Heart left ventricle (tissue), 16 donors: ENCODE measurements around the gene FAM181A. TPM values are rescaled to one million over a fixed set of nuclear protein-coding genes. Genes with fewer than 3 reads are reported as not detected.

Experiments
- ATAC-seq, 4 donors: fragments of 200-7000 bp; cut with Tn5 transposase; one replicate each; pipeline ENCODE4 v1.9.1; 2020 to 2022; ENCODE audit warnings: moderate library complexity in 4 of 4, mild to moderate bottlenecking in 3 of 4, moderate number of reproducible peaks in 1 of 4
- DNase-seq, 5 donors: peaks; one replicate each; pipeline ENCODE4 v3.0.0-alpha.2; 2020
- H3K27ac ChIP-seq, 12 donors: fragments of 200-600 bp; sonication (generic) in 4 of 12; one replicate each; pipeline versions ENCODE4 v1.5.0 to v1.8.0; 2016 to 2022; ENCODE audit warnings: mild to moderate bottlenecking in 2 of 12
- H3K27me3 ChIP-seq, 9 donors: fragments of 200-600 bp; sonication (generic) in 2 of 9; one replicate each; pipeline versions ENCODE4 v1.5.1 to v1.8.0; 2016 to 2022; ENCODE audit warnings: mild to moderate bottlenecking in 3 of 9
- H3K36me3 ChIP-seq, 9 donors: fragments of 200-600 bp; sonication (generic) in 2 of 9; one replicate each; pipeline versions ENCODE4 v1.5.0 to v1.8.0; 2018 to 2022; ENCODE audit warnings: mild to moderate bottlenecking in 2 of 9
- H3K4me1 ChIP-seq, 12 donors: fragments of 200-600 bp; sonication (generic) in 4 of 12; one replicate each; pipeline versions ENCODE4 v1.5.0 to v1.8.0; 2016 to 2022; ENCODE audit warnings: mild to moderate bottlenecking in 3 of 12
- H3K4me3 ChIP-seq, 12 donors: fragments of 200-600 bp; sonication (generic) in 4 of 12; one replicate each; pipeline versions ENCODE4 v1.5.0 to v1.8.0; 2017 to 2022; ENCODE audit warnings: mild to moderate bottlenecking in 9 of 12, moderate library complexity in 4 of 12
- H3K9me3 ChIP-seq, 12 donors: fragments of 200-600 bp; sonication (generic) in 4 of 12; one replicate each; pipeline versions ENCODE4 v1.5.0 to v1.8.0; 2016 to 2022; ENCODE audit warnings: mild to moderate bottlenecking in 1 of 12
- POLR2A ChIP-seq, 2 donors: fragments of 450-650 bp; IDR thresholded peaks; one replicate each; pipeline ENCODE4 v1.6.1; 2017; ENCODE audit warnings: antibody characterized with exemption in 2 of 2, mild to moderate bottlenecking in 2 of 2, moderate library complexity in 2 of 2
- WGBS, 4 donors: extraction: QIAGEN DNeasy Blood & Tissue Kit in 2 of 4; methylation state at CpG; one replicate each; pipeline versions ENCODE4 v1.1.5 to v1.1.7; 2013 to 2018; 5-methylcytosine and 5-hydroxymethylcytosine counted together
- intact Hi-C, 10 donors: fragments of 100-400 bp; cut with DNase I; formaldehyde crosslinking; loops; one replicate each; pipeline versions ENCODE4 v1.11.1 to v1.14.2; 2022
- polyA plus RNA-seq, 2 donors: library from polyadenylated mRNA; stranded (reverse); fragments of 200-250 nt; gene quantifications; one replicate each; pipeline ENCODE4 v1.2.3, GENCODE V29; 2013
- total RNA-seq, 9 donors: library from RNA; depleted of rRNA in 2 of 9; stranded (reverse); fragments of >200 nt in 2 of 9; fragmentation: NEBNext Ultra II Directional in 3 of 9; extraction: Animal tissue kit (Norgen Biotek cat#: 25700) in 3 of 9; gene quantifications; one replicate each; pipeline versions ENCODE4 v1.1.0 to v1.2.4, GENCODE V29; 2016 to 2023
- TF ChIP-seq, protein P1 (sequence below), 12 donors: fragments of 200-600 bp; sonication (generic) in 4 of 12; IDR thresholded peaks; one replicate each; pipeline versions ENCODE4 v1.5.0 to v1.8.0; 2018 to 2022; ENCODE audit warnings: antibody characterized with exemption in 12 of 12, mild to moderate bottlenecking in 5 of 12
- donor health status: ischemic (EF 13 %, LVEDD 7.1; RV severe dilation, severe dysfunction).
- donor health status: healthy with polysubstance abuse.
- donor health status: DM: no; HTN: yes; CAD: no.
- donor health status: DM: no; HTN: no; CAD: no.
- donor health status: ischemic (EF 25% LVEDD 6.9; RV normal size, moderate dysfunction).
- donor health status: ischemic (EF 25% LVEDD 5.7; RV mildly dilated, moderate dysfunction).
- donor health status: healthy.
- donor health status: DM: yes; HTN: yes; CAD: no.
- donor health status: ischemic (EF 35%, LVEDD 5.7; RV mildly dilated, moderate dysfunction).
- donor health status: nonischemic (EF 11% LVEDD 7.7; RV severe dilation, severe dysfunction).
- donor health status: DM: yes; HTN: yes; CAD: no.
- donor health status: PGD.
- donor health status: ischemic (EF 29% LVEDD 5.4; RV normal size, mild dysfunction).
- donor health status: nonischemic (EF 23%, LVEDD 6.1; RV moderate dilation, normal function).

FAM181A gene
- total and polyA plus RNA-seq, 11 donors = not detected

DNA sequence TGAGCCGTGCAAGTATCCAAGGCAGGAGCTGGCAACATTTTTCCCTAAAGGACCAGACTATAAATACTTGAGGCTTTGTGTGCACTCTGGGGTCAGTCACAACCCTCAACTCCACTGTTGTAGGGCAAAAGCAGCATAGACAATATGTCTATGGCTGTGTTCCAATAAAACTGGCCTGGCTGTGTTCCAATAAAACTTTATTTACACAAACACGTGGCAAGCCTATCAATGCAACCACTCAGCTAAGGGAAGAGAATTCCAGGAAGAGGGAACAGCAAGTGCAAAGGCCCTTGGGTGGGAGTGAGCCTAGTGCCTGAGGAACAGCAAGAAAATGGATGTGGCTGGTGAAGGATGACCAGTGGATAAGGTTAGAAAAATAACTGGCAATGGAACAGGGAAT is 11.3 kb upstream of the FAM181A start:
- no peak for TF ChIP-seq POLR2A (IDR thresholded peaks at IDR 0.05)
- H3K36me3 ChIP-seq = no peaks in the 10 kb centered on the region

DNA sequence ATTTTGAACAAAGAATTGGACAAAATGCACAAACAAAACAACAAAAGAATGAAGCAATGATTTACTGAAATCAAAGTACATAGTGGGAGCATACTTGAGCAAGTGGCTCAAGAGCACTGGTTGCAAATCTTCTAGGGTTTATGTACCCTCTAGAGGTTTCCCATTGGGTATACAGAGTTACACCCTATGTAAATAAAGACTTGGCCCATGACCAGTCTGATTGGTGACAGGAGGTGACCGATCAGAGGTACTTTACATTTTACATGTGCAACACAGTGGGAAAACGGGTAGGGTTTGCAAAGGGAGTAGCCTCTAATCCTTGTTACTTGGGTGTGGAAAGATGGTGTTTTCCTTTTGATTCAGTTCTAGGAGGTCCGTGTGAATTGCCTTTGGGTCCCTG is 10.6 kb upstream of the FAM181A start:
- Histone ChIP-seq H3K27me3 (no peaks in the 10 kb centered on the region), H3K27ac (no peak overlapping the region), H3K9me3 (peaks cover 0 to 19% (median 0%) of the 10 kb centered on the region in 12 donors), H3K4me1 (no peaks in the 10 kb centered on the region), H3K4me3 (no peak overlapping the region), H3K36me3 (no peaks in the 10 kb centered on the region)
- ATAC-seq (no peak), DNase-seq (no peak)
- TF ChIP-seq POLR2A (IDR thresholded peaks at IDR 0.05) = no peak
- TF ChIP-seq, protein P1, sequence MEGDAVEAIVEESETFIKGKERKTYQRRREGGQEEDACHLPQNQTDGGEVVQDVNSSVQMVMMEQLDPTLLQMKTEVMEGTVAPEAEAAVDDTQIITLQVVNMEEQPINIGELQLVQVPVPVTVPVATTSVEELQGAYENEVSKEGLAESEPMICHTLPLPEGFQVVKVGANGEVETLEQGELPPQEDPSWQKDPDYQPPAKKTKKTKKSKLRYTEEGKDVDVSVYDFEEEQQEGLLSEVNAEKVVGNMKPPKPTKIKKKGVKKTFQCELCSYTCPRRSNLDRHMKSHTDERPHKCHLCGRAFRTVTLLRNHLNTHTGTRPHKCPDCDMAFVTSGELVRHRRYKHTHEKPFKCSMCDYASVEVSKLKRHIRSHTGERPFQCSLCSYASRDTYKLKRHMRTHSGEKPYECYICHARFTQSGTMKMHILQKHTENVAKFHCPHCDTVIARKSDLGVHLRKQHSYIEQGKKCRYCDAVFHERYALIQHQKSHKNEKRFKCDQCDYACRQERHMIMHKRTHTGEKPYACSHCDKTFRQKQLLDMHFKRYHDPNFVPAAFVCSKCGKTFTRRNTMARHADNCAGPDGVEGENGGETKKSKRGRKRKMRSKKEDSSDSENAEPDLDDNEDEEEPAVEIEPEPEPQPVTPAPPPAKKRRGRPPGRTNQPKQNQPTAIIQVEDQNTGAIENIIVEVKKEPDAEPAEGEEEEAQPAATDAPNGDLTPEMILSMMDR (IDR thresholded peaks at IDR 0.05) = no peak
- intact Hi-C loops = no loop called here
- WGBS, 4 donors = 68 to 80% (median 70%) methylated on average over 3 of the region's 3 CpGs

More for the DNA sequence above, 11.3 kb upstream of the FAM181A start:
- H3K4me1 ChIP-seq = no peaks in the 10 kb centered on the region
- no peak for DNase-seq
- no peaks in the 10 kb centered on the region for H3K27me3 ChIP-seq
- H3K27ac ChIP-seq = no peak overlapping the region
- intact Hi-C loops = no loop called here
- peaks cover 0 to 19% (median 0%) of the 10 kb centered on the region in 12 donors for H3K9me3 ChIP-seq
- ATAC-seq = no peak
- H3K4me3 ChIP-seq = no peak overlapping the region
- 32 to 42% (median 38%) methylated on average over 2 of the region's 2 CpGs for WGBS, 4 donors

DNA sequence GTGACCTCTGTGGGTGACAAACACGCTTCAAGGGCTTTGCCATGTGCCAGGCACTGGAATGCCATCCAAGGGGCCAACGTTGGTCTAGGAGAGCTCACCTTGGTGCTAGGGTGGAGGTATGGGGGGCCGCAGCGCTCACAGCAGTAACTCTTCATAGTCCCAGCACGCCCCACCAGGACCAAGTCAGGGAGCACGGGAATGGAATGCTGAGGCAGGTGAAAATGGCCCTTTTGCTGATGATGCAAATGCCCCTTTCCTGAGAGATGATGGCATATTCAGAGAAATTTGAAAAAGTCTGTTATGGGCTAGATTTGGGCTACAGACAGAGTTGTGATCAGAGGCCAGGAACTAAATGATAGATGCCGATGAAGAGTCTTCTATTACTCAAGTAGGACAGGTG is 10.0 kb upstream of the FAM181A start:
- Histone ChIP-seq H3K36me3 (no peaks in the 10 kb centered on the region), H3K9me3 (peaks cover 0 to 19% (median 0%) of the 10 kb centered on the region in 12 donors), H3K4me3 (no peak overlapping the region), H3K4me1 (no peaks in the 10 kb centered on the region), H3K27me3 (no peaks in the 10 kb centered on the region), H3K27ac (no peak overlapping the region)
- DNase-seq = no peak
- TF ChIP-seq, protein P1 (IDR thresholded peaks at IDR 0.05) = no peak
- no peak for TF ChIP-seq POLR2A (IDR thresholded peaks at IDR 0.05)
- no peak for ATAC-seq
- WGBS, 4 donors = 72 to 85% (median 82%) methylated on average over 7 of the region's 7 CpGs
- intact Hi-C loops = no loop called here

DNA sequence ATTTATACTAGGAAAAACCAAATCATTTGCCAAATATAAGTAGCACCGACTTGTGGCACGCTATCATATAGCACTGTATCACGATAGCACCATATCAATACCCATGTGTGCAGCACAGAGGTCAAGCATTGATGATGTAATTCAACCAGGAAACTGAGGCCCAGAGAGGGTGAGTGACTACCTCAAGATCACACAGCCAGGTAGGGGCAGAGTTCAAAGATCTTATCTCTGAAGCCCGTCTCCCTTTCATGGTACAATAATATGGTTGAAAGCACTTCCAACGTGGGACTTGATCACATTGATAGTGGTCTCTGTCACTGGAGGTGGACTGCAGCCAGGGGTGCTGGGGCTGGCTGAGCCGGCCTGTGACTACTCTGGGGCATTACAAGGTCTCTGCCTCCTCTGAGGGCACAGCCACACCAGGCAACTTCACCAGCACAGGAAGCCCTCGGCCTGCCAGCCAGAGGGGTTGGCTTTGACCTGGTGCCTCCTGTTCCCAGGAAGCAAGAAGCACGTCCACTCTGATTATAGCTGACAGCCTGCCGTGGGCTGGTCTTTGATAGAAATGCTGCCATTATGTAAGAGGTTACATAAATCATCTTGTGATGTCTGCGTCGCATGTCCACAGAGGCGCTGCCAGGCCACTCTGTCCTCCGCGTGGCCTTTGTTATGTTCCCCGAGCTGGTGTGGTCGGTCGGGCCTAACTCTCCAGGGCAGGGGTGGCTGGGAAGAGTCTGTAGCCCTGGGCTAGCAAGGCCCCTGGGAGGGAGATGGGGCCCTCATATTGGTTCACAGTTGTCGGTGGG is 5.9 kb upstream of the FAM181A start:
- 83 to 88% (median 86%) methylated on average over 16 to 18 of the region's 18 CpGs for WGBS, 4 donors
- DNase-seq = peak in 1 of 5 donors; percentile 20

More for the DNA sequence above, 5.9 kb upstream of the FAM181A start:
- Histone ChIP-seq H3K27ac (no peak overlapping the region), H3K4me3 (no peak overlapping the region), H3K36me3 (no peaks in the 10 kb centered on the region), H3K27me3 (no peaks in the 10 kb centered on the region), H3K4me1 (no peaks in the 10 kb centered on the region), H3K9me3 (peaks cover 0 to 9% (median 0%) of the 10 kb centered on the region in 12 donors)
- ATAC-seq = peak in 3 of 4 donors; percentile 17 to 24 (median 21)
- intact Hi-C loops = no loop called here
- TF ChIP-seq, protein P1 (IDR thresholded peaks at IDR 0.05) = no peak
